Activated CD8-positive, alpha-beta memory T cell treated with anti-CD3 and anti-CD28 coated beads, Interleukin-2, amount 50 U/mL, for 1 hour (primary cell): ENCODE measurements around the gene OIP5.
"Not testable (repeated sequence)": the region's sequence is repeated elsewhere in the genome, so short reads cannot be mapped to it uniquely, and the experiment has no call there.

Source experiments
- DNase-seq: peaks from one replicate; pipeline ENCODE4 v3.0.0-alpha.2; 2020; ENCODE audit errors: extremely low read depth

The OIP5 gene

DNA sequence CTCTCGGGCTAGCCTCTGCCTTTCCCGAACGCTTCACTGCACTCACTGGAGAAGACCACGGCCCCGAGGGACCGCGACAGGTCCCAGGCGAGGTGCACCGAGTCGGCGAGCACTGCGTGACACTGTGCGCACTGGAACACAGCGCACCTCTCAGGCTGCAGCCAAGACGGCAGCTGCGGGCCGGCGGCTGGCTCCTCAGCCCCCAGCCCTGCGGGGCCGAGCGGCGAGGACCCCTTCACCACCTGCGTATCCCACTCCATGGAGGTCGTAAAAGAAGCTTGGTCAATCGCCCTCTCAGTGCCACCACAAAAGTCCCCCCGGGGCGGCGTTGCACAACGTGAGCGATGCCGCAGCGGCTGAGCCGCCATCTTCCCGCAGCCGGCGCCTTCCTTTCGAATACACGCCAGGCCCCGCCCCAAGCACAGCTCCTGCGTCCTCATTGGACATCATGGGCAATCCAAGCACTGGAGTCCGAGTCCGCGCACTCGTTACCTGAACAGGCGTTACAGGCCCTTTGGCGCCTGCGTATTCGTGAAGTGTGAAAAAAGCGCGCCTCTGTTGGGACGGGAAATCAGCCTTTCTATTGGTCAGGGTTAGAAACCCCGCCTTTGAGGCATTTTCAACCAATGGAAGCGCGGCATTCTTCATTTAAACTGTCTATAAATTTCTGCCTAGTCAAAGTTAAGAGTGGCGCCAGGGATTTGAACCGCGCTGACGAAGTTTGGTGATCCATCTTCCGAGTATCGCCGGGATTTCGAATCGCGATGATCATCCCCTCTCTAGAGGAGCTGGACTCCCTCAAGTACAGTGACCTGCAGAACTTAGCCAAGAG, at the start of gene OIP5, which contains the start of gene NUSAP1:
Gene OIP5, minus strand, starts transcription at position 398 of the 832 bp plus-strand sequence. Its CDS starts 30 bp downstream, at position 368.
Gene NUSAP1, plus strand, starts transcription at position 688 of the 832 bp plus-strand sequence. Its CDS starts 77 bp downstream, at position 765.
- peak; percentile 97 for DNase-seq

DNA sequence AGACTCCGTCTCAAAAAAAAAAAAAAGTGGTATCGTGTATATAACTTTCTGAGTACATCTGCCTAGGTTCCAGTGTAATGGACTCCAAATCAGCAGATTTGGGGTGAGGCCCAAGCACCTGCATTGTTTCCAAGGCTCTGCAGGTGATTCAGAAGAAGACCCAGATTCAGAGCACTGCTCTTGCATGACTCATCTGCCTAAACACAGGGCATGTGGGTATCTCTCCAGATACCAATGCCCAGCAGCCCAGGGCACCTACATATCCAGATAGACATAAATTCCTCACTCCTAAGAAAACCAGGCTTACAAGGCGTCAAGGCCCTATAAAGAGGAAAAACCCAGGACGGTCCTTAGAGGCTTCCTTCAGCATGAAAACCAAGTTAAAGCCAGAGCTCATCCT, 45.6 kb upstream of the OIP5 start:
- no peak for DNase-seq

DNA sequence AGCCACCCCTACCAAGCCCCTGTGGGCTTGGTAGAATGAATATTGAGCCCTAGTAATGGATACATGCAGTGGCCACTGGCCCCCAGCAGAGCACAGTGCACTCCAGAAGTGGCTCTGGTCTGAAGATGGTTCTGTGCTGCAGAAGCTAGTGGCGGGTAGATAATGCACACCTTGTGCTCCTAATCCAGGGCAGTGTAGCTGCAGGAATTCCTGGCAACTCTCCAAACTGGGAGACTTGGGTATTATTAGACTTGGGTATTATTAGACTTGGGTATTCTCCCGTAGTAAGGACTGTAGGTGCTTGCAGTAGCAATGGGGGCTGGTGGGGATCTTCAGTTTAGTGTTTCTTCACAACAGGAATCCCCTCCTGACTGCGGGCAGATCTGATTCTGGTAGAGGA, 35.0 kb upstream of the OIP5 start:
- no peak for DNase-seq

DNA sequence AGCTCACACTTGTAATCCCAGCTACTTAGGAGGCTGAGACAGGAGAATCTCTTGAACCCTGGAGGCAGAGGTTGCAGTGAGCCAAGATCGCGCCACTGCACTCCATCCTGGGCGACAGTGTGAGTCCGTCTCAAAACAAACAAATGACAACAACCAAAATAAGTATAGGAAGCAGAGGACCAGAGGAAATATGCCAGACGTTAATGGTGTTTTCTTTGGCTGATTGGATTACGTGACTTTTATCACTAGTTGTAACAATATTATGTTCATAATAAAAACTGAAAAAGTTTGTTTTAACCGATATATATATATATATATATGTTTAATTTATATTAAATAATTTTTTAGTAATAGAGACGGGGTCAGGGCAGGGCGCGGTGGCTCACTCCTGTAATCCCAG, 22.0 kb upstream of the OIP5 start:
- DNase-seq, result no peak

DNA sequence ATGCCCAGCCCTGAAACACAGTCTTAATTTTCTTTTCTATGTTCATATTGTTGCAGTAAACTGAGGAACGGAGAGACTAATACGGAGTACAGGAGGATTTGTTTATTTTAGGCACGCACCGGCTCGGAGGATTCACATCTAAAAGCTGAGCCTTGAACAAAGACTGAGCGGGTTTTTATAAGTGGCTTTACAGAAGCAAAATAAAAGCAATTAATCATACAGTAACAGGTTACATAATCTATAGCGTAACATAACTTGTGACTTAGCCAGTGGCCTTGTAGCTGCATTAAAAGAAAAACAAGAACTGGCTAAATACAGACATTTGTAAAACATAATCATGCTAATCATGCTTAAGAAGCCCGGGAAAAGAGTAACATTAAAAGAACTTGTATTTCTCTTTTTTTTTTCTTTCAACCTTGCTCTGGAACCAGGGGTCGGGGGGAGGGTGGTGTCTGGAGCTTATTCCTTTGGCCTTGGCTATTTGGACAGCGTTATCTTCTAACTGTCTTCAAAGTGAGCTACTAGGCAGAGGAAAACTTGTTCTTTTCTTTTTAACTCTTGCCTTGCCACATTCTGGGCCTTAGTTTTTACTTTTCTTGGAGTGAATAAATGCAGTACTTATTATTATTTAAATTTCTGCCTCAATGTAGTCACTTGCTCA, 17.8 kb upstream of the OIP5 start:
- no peak for DNase-seq

DNA sequence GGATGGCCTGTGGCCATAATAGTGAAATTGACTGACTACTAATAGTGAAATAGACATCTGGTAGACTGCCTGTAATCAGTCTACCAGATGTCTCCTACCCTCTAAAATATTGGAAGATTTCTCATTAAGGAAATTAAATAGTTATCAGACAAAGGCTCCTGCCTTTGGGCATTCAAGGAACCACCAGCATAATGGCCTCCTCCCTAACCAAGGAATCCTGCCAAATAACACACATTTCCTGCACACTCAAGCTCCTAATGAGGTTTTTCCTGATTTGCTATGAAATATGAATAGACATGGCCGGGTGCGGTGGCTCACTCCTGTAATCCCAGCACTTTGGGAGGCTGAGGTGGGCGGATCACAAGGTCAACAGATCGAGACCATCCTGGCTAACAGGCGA, 14.8 kb upstream of the OIP5 start:
- DNase-seq, result no peak

DNA sequence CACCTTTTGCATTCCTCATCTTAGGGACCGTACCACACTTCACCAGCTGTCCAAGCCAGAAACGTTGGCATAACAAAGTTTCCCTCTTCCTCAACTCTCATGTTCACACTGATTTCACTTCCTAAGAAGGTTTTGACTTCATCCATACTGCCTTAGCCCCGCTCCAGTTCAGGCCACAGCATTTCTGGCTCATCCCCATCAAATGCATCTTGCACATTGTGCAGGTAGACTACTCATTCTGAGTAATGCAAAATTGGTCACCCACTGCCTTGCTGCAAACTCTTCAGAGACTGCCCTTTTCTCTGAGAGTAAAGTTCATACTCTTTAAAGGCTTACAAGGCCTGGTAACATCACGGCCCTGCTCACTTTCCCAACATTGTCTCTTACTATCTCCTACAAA, 9.1 kb upstream of the OIP5 start:
- DNase-seq, result no peak

DNA sequence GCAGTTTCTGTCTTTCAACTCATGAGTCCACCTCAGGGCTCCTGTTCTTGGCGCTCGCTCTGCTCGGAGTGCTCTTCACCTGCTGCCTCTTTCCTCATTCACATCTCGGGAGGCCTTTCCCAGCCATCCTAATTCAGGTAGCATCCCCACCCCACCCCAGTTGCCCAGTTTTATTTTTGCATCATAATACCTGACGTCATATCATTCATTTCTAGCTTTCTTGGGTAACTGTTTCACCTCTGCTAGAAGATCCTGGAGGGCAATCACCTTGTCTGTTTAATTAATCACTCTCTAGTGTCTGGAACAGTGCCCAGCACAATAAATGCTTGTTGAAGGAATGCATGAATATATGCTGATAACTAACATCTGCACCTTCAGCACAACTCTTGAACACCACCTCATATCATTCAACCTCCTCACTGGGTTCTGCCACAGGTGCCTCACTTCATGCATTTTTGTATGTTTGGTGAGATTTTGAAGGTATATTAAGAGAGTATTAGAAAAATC, 7.9 kb upstream of the OIP5 start:
- no peak for DNase-seq

DNA sequence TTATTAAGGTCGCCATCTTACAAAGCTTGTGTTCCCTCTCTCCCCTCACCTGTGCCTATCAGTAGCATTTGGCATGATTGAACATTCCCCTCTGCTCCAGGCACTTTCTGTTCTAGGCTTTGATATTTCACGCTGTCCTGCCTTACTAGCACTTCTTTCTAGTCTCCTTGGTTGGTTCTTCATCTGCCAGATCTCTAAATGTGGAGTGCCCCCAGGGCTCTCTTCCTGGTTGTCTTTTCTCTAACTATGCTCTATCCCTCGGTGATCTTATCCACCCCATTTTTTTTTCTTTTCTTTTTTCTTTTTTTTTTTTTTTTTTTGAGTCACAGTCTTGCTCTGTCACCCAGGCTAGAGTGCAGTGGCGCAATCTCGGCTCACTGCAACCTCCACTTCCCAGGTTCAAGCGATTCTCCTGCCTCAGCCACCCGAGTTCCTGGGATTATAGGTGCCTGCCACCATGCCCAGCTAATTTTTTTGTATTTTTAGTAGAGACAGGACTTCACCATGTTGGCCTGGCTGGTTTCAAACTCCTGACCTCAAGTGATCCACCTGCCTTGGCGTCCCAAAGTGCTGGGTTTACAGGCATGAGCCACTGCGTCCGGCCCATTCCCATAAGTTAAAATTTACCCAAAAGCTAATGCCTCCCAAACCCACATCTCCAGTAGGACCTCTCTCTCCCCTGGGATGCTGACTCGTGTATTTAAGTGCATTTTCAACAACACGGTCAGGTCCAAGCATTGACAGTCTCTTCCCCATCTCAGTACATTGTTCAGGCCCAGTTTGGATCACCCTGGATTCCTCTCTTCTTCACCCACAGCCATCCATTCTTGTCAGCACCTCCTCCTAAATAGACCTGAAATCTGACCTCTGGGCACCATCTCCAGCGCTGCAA, 5.5 kb upstream of the OIP5 start:
- no peak for DNase-seq

DNA sequence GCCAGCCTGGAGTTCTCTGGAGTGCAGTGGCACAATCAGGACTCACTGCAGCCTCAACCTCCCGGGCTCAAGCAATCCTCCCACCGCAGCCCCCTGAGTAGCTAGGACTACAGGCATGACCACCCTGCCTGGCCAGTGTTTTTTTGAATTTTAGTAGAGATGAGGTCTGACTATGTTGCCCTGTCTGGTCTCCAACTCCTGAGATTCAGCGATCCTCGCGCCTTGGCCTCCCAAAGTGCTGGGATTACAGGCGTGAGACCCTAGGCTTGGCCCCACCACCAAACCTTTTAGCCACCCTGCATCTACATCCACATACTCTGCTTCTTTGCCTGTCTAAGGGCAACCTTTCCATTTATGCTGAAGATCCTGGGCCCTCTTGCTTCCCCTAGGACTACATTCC, 4.7 kb upstream of the OIP5 start:
- no peak for DNase-seq

DNA sequence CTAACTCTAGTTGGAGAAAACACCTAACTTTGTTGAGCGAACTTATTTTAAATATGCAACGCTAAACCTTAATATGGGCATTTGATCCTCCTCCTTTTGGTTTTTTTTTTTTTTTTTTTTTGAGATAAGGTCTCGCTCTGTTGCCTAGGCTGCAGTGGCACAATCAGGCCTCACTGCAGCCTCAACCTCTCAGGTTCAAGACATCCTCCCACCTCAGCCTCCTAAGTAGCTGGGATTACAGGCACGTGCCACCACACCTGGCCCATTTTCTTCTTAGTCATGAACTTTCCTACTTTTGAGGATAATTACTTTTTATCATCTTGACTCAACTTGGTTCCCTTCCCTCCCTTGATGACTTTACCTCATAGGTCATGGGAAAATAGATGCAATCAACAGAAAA, 4.2 kb upstream of the OIP5 start:
- no peak for DNase-seq

DNA sequence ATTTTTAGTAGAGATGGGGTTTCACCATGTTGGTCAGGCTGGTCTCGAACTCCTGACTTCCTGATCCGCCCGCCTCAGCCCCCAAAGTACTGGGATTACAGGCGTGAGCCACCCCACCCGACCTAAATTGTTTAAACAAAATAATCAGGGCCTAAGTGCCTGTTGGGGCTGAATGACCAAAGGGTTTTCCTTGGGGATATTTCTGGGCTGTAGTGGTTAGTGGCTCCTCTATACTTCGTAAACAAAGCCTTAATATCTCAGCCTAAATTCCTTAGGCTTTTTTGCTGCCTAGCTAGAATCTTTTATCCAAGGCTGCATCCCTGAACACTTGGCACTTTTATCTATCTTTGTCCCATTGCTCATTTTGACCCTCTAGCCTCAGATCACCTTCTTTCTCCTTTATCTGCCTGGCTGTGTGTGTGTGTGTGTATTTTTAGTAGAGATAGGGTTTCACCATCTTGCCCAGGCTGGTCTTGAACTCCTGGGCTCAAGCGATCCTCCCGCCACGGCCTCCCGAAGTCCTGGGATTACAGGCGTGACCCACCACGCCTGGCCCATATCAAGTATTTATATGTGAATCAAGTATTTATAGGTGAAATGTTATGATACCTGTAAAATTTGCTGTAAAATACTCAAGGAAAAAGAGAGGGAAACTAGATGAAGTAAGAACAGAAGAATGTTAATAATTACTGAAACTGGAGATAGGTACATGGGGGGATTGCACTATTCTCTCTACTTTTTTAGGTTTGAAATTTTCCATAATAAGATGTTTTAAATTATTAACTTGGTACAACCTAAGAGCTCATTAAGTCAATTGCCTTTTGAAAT, 2.1 kb upstream of the OIP5 start:
- DNase-seq, result no peak

DNA sequence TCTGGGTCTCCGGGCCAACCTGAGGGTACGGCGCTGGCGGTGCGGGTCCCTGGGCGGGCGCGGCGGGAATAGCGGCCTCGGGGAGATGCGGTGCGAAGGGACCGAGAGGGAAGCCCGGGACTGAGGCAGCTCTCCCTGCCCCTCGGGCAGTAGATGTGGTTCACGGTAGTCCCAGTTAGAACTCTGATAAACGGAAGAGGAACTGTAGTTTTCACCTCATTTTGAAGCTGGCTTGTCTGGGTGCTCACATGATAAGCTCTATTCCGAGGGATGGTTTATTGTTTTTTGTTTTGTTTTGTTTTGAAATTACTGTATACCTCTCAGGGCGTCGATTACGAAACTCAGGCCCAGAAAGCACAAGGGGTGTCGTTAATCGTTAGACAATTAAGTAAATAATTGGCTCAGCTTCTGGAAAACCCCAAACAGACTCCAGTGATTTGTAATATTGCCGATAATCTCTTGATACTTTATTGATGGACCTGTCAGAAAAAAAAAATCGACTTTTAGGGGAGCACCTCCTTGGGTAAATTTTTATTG, 703 bp upstream of the OIP5 start:
- no peak for DNase-seq

DNA sequence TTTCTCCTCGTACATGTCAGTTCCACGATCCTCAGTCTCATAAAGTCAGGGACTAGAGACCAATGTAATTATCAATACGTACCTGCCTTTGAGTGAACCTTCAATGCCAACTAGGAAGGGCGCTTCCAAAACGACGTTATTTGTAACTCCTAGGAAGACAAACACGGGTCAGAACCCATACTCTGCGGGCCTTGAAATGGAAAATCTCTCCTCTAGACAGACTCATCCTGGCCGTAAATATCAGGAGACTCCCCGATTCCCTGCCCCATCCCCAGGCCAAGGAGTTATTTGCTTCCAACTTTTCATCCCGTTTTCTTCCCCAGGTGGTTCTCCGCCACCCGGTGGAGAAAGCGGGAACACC, 578 bp downstream of the OIP5 start:
- no peak for DNase-seq

DNA sequence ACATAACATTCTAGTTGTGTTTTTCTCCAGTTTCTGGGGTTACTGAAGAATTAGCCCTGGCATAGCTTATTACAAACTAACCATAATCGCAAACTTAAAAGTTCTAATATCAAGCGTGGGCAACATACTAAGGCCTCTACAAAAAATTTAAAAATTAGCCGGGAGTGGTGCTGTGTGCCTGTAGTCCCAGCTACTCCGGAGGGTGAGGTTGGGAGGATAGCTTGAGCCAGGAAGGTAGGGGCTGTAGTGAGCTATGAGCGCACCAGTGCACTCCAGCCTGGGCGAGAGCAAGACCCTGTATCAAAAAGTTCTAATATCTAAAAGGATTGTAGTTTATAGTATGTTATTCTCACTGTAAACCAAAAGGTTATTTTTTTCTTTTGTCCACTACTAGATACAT, 1.1 kb downstream of the OIP5 start:
- no peak for DNase-seq

DNA sequence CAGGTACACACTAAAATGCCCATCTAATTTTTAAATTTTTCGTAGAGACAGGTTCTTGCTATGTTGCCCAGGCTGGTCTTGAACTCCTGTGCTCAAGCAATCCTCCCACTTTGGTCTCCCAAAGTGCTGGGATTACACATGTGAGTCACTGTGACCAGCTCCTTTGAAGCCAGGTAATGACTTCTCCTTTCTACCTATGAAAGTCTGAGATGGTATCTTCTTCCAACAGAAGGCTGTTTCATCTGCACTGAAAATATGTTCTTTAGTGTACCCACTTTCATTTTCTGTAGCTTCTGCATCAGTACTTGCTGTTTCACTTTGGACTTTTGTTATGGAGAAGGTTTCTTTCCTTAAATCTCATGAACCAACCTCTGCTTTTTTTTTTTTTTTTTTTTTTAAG, 8.8 kb downstream of the OIP5 start:
- DNase-seq, result no peak

DNA sequence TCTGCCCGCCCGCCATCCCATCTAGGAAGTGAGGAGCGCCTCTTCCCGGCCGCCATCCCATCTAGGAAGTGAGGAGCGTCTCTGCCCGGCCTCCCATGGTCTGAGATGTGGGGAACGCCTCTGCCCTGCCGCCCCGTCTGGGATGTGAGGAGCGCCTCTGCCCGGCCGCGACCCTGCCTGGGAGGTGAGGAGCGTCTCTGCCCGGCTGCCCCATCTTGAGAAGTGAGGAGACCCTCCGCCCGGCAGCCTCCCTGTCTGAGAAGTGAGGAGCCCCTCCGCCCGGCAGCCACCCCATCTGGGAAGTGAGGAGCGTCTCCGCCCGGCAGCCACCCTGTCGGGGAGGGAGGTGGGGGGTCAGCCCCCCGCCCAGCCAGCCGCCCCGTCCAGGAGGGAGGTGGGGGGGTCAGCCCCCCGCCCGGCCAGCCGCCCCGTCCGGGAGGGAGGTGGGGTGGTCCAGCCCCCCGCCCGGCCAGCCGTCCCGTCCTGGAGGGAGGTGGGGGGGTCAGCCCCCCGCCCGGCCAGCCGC, 11.5 kb downstream of the OIP5 start:
- not testable (repeated sequence) for DNase-seq

DNA sequence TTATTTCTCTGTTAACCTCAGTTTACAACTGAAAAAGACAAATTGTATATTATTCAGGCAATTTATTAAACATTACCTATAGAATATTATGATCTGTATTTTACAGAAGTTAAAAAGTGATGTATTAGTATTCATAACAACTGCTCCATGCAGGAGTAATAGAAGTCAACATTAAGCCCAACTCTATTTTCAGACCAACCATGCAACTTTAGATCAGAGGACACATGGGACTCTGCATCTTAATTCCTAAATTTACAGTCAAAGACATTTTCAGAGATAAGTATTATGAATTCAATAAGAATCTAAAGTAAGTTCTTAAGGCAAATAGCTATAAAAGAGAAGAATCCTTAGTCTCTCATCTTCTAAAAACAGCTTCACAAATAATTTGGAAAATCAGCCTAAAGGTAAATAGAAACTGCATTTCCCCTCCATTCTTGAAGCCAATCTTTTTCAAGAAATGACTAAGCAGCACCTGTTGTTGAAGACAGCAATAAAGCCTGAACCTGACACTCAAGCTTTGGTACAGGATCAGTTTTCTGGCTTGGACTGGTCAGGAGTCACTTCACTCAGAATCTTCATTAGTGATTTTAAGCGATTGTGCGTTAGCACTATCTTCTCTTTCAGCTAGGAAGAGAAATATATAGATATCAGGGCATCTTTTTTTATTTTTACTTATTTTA, 23.0 kb downstream of the OIP5 start:
- DNase-seq, result no peak

DNA sequence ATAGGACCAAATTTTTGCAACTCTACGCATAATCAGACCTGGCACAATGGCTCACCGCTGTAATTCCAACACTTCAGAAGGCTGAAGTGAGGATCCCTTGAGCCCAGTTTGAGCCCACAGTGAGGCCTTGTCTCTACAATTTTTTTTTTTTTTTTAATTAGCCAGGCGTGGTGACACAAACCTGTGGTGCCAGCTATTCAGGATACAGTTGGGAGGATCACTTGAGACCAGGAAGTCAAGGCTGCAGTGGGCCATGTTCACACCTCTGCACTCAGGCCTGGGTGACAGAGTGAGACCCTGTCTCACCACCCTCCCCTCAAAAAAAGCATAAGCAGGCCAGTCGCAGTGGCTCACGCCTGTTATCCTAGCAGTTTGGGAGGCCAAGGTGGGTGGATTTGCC, 24.7 kb downstream of the OIP5 start:
- DNase-seq, result no peak

DNA sequence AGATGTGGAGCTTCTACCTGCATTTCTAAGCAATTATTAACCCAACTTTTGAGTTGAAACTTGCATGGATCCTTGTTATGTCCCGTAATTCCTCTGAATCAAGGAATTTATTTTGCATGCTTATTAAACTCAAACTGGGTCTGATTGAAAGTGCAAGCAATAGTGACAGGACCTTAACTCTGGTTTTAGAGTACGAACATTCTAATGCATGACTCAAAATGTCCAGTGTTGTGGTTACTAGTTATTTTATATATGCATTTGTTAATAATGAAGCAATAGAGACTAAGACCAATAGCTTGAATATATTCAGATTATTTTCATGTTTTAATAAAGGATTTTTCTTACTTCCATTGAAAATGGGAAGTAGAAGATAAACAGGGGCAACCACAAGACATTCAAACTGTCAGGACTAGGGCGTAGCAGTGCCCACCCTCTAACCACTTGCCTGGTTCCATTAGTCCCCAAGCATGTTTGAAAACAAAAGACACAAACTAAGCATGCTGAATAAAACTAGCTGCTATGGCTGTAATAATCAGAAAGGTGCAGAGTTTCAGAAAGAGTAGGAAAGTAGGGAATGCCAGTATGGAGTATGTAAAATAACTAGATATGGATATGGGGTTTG, 28.1 kb downstream of the OIP5 start:
- no peak for DNase-seq
